SK-N-SH treated with all-trans-retinoic acid at 6 μM for 48 hours (cell line): ENCODE data around the gene ABHD8.

Experiments
- ATAC-seq: fragments of 200-7000 bp; cut with Tn5 transposase; 3 replicates; pipeline ENCODE4 v1.9.1; 2020; ENCODE audit warnings: mild to moderate bottlenecking, moderate library complexity
- ARNTL ChIP-seq: fragments of 450-650 bp; formaldehyde crosslinking; IDR thresholded peaks from 2 replicates; pipeline ENCODE4 v1.5.0; 2020; ENCODE audit warnings: low read depth, mild to moderate bottlenecking, moderate library complexity, borderline replicate concordance
- BACH2 ChIP-seq: fragments of 250-450 bp; sonication (Bioruptor Pico); IDR thresholded peaks from 2 replicates; pipeline ENCODE4 v1.9.0; 2021; ENCODE audit warnings: mild to moderate bottlenecking, borderline replicate concordance
- CSDC2 ChIP-seq: fragments of 250-450 bp; sonication (Bioruptor Pico); IDR thresholded peaks from 2 replicates; pipeline ENCODE4 v1.5.0; 2020; ENCODE audit warnings: mild to moderate bottlenecking, moderate library complexity
- ESRRG ChIP-seq: fragments of 250-450 bp; sonication (Bioruptor Pico); IDR thresholded peaks from 2 replicates; pipeline ENCODE4 v1.6.1; 2021; ENCODE audit warnings: mild to moderate bottlenecking
- GLIS3 ChIP-seq: fragments of 250-450 bp; sonication (Bioruptor Pico); IDR thresholded peaks from 2 replicates; pipeline ENCODE4 v1.5.0; 2020; ENCODE audit warnings: mild to moderate bottlenecking, moderate library complexity
- ISL1 ChIP-seq: fragments of 250-450 bp; sonication (Bioruptor Pico); IDR thresholded peaks from 2 replicates; pipeline ENCODE4 v2.1.2; 2022; ENCODE audit warnings: mild to moderate bottlenecking, moderate library complexity
- OSR1 ChIP-seq: fragments of 250-450 bp; sonication (Bioruptor Pico); IDR thresholded peaks from 2 replicates; pipeline ENCODE4 v1.8.0; 2022; ENCODE audit warnings: moderate library complexity, mild to moderate bottlenecking, inconsistent platforms
- PPARA ChIP-seq: fragments of 250-450 bp; sonication (Bioruptor Pico); IDR thresholded peaks from 2 replicates; pipeline ENCODE4 v1.5.0; 2020; ENCODE audit warnings: mild to moderate bottlenecking, borderline replicate concordance
- RARB ChIP-seq: fragments of 250-450 bp; sonication (Bioruptor Pico); IDR thresholded peaks from 2 replicates; pipeline ENCODE4 v1.8.0; 2021; ENCODE audit warnings: mild to moderate bottlenecking, moderate library complexity
- SNAI2 ChIP-seq: fragments of 250-450 bp; sonication (Bioruptor Pico); IDR thresholded peaks from 2 replicates; pipeline ENCODE4 v1.5.0; 2020; ENCODE audit warnings: mild to moderate bottlenecking, moderate library complexity
- TCF4 ChIP-seq: fragments of 250-450 bp; sonication (Bioruptor Pico); IDR thresholded peaks from 2 replicates; pipeline ENCODE4 v1.8.0; 2021; ENCODE audit warnings: mild to moderate bottlenecking, moderate library complexity, borderline replicate concordance
- TOX ChIP-seq: fragments of 250-450 bp; sonication (Bioruptor Pico); IDR thresholded peaks from 2 replicates; pipeline ENCODE4 v1.8.0; 2021; ENCODE audit warnings: mild to moderate bottlenecking, moderate library complexity, borderline replicate concordance
- ZC3H10 ChIP-seq: fragments of 250-450 bp; sonication (Bioruptor Pico); IDR thresholded peaks from 2 replicates; pipeline ENCODE4 v1.5.1; 2021; ENCODE audit warnings: mild to moderate bottlenecking, moderate library complexity
- ZFP3 ChIP-seq: fragments of 250-450 bp; sonication (Bioruptor Pico); IDR thresholded peaks from 2 replicates; pipeline ENCODE4 v1.5.0; 2020; ENCODE audit warnings: mild to moderate bottlenecking, moderate library complexity
- ZFP30 ChIP-seq: fragments of 450-650 bp; formaldehyde crosslinking; IDR thresholded peaks from 2 replicates; pipeline ENCODE4 v1.5.0; 2022; ENCODE audit warnings: mild to moderate bottlenecking, moderate library complexity
- ZNF565 ChIP-seq: fragments of 450-650 bp; formaldehyde crosslinking; conservative IDR thresholded peaks from 2 replicates; pipeline ENCODE4 v1.5.0; 2020; ENCODE audit warnings: low read depth, mild to moderate bottlenecking, moderate library complexity
- ZNF70 ChIP-seq: fragments of 450-650 bp; formaldehyde crosslinking; IDR thresholded peaks from 2 replicates; pipeline ENCODE4 v1.5.0; 2020; ENCODE audit warnings: mild to moderate bottlenecking, moderate library complexity
- ZNF8 ChIP-seq: fragments of 450-650 bp; formaldehyde crosslinking; IDR thresholded peaks from 2 replicates; pipeline ENCODE4 v1.5.0; 2020; ENCODE audit warnings: mild to moderate bottlenecking, moderate library complexity
- TF ChIP-seq, protein P1 (sequence below): fragments of 250-450 bp; sonication (Bioruptor Pico); IDR thresholded peaks from 2 replicates; pipeline ENCODE4 v1.8.0; 2021; ENCODE audit warnings: low read depth, mild to moderate bottlenecking, moderate library complexity, borderline replicate concordance
- TF ChIP-seq, protein P2 (sequence below): fragments of 250-450 bp; sonication (Bioruptor Pico); IDR thresholded peaks from 2 replicates; pipeline ENCODE4 v1.5.0; 2020; ENCODE audit warnings: mild to moderate bottlenecking, moderate library complexity
- TF ChIP-seq, protein P3 (sequence below): fragments of 250-450 bp; sonication (Bioruptor Pico); IDR thresholded peaks from 2 replicates; pipeline ENCODE4 v1.5.1; 2020; ENCODE audit warnings: low read depth, mild to moderate bottlenecking, moderate library complexity
- TF ChIP-seq, protein P4 (sequence below): fragments of 250-450 bp; sonication (Bioruptor Pico); IDR thresholded peaks from 2 replicates; pipeline ENCODE4 v1.5.1; 2021; ENCODE audit warnings: mild to moderate bottlenecking, moderate library complexity
- TF ChIP-seq, protein P5 (sequence below): fragments of 250-450 bp; sonication (Bioruptor Pico); IDR thresholded peaks from 2 replicates; pipeline ENCODE4 v1.8.0; 2020; ENCODE audit warnings: mild to moderate bottlenecking, moderate library complexity, borderline replicate concordance

The ABHD8 gene

DNA sequence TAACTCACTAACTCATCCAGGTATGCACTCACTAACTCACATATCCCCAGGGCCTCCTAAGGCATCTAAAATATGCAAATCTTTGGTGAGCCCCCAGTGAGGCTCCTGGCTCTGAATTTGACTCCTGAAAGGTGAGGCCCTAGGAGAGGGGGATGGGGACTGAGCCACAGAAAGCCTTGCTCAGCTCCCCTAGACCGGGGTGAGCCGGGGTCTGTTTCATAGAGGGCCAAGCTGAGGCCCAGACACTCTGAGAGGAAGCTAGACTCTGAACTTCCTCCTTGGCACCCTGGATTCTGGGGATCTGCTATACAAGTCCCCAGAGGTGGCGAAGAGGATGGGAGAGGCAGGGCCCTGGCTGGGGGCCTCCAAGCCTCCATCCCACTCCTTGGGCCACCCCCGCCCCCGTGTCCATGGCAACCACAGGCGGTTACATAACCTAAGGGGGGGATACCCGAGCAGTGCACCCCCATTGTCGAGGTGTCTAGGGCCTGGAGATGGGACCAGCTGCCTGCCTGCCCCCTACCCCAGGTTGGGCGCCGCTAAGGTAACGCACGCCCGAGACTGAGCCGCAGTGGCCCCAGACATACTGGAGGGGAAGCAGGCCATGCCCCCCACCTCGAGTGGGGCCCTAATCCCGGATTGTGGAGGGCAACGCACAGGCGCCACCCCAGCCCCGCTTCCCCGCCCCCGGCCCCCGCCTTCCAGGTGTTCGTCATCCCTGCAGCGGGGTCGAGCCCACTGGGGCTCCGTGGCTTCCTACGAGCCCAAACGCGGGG lies 646 bp downstream of the ABHD8 start:
- ATAC-seq = no peak
- no peak for TF ChIP-seq ZNF70
- no peak for TF ChIP-seq PPARA
- no peak for TF ChIP-seq TCF4
- TF ChIP-seq ARNTL = no peak

DNA sequence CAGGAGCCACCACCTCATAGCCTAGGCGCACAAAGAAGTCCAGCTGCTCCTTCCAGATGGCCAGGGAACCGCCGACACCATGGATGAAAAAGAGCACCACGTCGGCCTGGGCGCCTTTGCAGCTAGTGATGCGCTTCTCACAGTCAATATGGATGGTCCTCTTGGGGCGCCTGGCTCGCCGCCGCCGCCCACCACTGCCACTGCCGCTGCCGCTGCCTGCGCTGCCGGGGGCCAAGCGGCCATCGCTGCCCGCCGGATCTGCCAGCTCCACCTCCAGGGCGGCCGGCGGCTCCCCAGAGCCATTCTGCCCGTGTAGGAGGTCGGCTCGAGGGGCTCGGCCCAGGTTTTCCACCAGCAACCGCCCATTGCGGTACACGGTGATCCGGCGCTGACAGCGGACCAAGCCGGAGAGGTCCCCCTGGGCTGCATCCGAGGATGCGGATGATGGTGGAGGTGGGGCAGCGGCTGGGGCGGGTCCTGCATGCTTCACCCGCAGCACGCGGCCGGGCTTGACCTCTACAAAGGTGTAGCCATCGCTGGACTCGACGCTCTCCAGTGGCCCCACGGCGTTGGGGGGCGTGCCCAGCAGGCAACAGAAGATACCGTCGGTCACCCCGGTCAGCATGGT lies 2.1 kb downstream of the ABHD8 start:
- TF ChIP-seq ESRRG (CRISPR knock-in tag) (no peak), PPARA (no peak), GLIS3 (CRISPR knock-in tag) (no peak), BACH2 (CRISPR knock-in tag) (no peak), ZNF70 (no peak), SNAI2 (no peak), TOX (CRISPR knock-in tag) (no peak), OSR1 (CRISPR knock-in tag) (no peak), CSDC2 (CRISPR knock-in tag) (no peak)
- TF ChIP-seq, protein P1, sequence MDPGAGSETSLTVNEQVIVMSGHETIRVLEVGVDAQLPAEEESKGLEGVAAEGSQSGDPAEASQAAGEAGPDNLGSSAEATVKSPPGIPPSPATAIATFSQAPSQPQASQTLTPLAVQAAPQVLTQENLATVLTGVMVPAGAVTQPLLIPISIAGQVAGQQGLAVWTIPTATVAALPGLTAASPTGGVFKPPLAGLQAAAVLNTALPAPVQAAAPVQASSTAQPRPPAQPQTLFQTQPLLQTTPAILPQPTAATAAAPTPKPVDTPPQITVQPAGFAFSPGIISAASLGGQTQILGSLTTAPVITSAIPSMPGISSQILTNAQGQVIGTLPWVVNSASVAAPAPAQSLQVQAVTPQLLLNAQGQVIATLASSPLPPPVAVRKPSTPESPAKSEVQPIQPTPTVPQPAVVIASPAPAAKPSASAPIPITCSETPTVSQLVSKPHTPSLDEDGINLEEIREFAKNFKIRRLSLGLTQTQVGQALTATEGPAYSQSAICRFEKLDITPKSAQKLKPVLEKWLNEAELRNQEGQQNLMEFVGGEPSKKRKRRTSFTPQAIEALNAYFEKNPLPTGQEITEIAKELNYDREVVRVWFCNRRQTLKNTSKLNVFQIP (CRISPR knock-in tag) = no peak
- TF ChIP-seq, protein P2, sequence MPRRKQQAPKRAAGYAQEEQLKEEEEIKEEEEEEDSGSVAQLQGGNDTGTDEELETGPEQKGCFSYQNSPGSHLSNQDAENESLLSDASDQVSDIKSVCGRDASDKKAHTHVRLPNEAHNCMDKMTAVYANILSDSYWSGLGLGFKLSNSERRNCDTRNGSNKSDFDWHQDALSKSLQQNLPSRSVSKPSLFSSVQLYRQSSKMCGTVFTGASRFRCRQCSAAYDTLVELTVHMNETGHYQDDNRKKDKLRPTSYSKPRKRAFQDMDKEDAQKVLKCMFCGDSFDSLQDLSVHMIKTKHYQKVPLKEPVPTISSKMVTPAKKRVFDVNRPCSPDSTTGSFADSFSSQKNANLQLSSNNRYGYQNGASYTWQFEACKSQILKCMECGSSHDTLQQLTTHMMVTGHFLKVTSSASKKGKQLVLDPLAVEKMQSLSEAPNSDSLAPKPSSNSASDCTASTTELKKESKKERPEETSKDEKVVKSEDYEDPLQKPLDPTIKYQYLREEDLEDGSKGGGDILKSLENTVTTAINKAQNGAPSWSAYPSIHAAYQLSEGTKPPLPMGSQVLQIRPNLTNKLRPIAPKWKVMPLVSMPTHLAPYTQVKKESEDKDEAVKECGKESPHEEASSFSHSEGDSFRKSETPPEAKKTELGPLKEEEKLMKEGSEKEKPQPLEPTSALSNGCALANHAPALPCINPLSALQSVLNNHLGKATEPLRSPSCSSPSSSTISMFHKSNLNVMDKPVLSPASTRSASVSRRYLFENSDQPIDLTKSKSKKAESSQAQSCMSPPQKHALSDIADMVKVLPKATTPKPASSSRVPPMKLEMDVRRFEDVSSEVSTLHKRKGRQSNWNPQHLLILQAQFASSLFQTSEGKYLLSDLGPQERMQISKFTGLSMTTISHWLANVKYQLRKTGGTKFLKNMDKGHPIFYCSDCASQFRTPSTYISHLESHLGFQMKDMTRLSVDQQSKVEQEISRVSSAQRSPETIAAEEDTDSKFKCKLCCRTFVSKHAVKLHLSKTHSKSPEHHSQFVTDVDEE (CRISPR knock-in tag) = no peak
- ATAC-seq = no peak

DNA sequence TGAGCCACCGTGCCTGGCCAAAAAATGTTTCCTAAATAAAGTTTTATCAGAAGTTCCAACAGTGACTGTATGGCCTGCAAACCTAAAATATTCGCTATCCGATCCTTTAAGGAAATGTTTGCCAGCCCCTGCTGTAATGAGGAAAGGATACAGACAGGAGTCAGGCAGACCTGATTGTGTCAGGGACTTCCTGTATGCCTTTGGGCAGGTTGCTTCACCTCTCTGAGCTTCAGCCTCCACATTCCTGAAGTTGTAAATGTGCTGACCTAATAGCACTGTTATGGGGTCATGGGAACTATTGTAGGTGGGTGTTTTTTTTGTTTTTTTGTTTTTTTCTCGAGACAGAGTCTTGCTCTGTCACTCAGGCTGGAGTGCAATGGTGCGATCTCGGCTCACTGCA lies 6.2 kb downstream of the ABHD8 start:
- TF ChIP-seq, protein P2 (CRISPR knock-in tag) = no peak
- TF ChIP-seq ESRRG (CRISPR knock-in tag) (no peak), TCF4 (no peak), ZC3H10 (CRISPR knock-in tag) (no peak), OSR1 (CRISPR knock-in tag) (no peak), TOX (CRISPR knock-in tag) (no peak), ZFP3 (no peak), ISL1 (no peak), ZNF70 (no peak), ZNF565 (no peak), CSDC2 (CRISPR knock-in tag) (no peak), RARB (CRISPR knock-in tag) (no peak), BACH2 (CRISPR knock-in tag) (no peak), ARNTL (no peak), ZFP30 (no peak), ZNF8 (no peak)
- TF ChIP-seq, protein P3, sequence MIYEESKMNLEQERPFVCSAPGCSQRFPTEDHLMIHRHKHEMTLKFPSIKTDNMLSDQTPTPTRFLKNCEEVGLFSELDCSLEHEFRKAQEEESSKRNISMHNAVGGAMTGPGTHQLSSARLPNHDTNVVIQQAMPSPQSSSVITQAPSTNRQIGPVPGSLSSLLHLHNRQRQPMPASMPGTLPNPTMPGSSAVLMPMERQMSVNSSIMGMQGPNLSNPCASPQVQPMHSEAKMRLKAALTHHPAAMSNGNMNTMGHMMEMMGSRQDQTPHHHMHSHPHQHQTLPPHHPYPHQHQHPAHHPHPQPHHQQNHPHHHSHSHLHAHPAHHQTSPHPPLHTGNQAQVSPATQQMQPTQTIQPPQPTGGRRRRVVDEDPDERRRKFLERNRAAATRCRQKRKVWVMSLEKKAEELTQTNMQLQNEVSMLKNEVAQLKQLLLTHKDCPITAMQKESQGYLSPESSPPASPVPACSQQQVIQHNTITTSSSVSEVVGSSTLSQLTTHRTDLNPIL = no peak
- TF ChIP-seq, protein P4, sequence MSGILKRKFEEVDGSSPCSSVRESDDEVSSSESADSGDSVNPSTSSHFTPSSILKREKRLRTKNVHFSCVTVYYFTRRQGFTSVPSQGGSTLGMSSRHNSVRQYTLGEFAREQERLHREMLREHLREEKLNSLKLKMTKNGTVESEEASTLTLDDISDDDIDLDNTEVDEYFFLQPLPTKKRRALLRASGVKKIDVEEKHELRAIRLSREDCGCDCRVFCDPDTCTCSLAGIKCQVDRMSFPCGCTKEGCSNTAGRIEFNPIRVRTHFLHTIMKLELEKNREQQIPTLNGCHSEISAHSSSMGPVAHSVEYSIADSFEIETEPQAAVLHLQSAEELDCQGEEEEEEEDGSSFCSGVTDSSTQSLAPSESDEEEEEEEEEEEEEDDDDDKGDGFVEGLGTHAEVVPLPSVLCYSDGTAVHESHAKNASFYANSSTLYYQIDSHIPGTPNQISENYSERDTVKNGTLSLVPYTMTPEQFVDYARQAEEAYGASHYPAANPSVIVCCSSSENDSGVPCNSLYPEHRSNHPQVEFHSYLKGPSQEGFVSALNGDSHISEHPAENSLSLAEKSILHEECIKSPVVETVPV (CRISPR knock-in tag) = no peak
- TF ChIP-seq, protein P5, sequence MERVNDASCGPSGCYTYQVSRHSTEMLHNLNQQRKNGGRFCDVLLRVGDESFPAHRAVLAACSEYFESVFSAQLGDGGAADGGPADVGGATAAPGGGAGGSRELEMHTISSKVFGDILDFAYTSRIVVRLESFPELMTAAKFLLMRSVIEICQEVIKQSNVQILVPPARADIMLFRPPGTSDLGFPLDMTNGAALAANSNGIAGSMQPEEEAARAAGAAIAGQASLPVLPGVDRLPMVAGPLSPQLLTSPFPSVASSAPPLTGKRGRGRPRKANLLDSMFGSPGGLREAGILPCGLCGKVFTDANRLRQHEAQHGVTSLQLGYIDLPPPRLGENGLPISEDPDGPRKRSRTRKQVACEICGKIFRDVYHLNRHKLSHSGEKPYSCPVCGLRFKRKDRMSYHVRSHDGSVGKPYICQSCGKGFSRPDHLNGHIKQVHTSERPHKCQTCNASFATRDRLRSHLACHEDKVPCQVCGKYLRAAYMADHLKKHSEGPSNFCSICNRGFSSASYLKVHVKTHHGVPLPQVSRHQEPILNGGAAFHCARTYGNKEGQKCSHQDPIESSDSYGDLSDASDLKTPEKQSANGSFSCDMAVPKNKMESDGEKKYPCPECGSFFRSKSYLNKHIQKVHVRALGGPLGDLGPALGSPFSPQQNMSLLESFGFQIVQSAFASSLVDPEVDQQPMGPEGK (CRISPR knock-in tag) = no peak
- TF ChIP-seq, protein P1 (CRISPR knock-in tag) = no peak
- no peak for ATAC-seq
